GM18909 (cell line): ENCODE data around the gene ITGB4.

Experiments
- ATAC-seq: cut with Tn5 transposase; IDR thresholded peaks from one replicate; pipeline ENCODE4 v1.9.1; 2021; ENCODE audit warnings: mild to moderate bottlenecking; ENCODE audit not compliant: unreplicated experiment, poor library complexity

ITGB4 gene

DNA sequence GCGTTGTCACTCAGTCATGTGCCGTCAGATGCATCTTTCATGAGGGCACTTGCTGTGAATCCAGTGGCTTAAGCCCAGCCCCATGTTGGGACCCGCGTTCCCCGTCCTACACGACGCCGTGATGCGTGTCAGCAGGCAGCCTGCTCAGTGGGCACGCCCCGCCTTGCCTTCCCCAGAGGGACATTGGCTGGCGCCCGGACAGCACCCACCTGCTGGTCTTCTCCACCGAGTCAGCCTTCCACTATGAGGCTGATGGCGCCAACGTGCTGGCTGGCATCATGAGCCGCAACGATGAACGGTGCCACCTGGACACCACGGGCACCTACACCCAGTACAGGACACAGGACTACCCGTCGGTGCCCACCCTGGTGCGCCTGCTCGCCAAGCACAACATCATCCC is 8.8 kb downstream of the ITGB4 start:
- no peak for ATAC-seq

DNA sequence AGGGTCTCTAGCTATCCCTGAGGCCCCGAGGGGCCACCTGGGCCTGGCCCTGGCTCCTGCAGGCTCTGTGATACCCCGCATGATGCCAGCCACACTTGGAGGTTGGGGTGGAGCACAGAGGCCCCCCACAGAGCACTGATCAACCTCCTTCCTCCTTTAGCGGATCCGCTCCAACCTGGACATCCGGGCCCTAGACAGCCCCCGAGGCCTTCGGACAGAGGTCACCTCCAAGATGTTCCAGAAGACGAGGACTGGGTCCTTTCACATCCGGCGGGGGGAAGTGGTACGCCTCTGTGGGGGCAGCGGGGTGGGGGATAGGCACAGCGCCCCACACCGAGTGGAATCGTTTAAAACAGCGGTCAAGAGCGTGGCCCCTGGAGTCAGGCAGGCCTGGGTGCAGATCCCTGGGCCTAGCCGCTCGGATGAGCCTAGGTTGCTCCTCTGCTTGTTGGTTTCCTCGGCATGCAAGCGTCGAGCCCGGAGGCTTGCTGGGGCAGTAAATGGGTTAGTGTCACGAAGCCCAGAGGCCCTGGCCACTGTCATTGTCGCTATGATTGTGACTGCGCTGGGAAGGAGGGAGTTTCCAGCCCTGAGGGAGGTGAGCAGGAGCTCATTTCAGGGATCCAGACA is 9.9 kb downstream of the ITGB4 start:
- no peak for ATAC-seq

DNA sequence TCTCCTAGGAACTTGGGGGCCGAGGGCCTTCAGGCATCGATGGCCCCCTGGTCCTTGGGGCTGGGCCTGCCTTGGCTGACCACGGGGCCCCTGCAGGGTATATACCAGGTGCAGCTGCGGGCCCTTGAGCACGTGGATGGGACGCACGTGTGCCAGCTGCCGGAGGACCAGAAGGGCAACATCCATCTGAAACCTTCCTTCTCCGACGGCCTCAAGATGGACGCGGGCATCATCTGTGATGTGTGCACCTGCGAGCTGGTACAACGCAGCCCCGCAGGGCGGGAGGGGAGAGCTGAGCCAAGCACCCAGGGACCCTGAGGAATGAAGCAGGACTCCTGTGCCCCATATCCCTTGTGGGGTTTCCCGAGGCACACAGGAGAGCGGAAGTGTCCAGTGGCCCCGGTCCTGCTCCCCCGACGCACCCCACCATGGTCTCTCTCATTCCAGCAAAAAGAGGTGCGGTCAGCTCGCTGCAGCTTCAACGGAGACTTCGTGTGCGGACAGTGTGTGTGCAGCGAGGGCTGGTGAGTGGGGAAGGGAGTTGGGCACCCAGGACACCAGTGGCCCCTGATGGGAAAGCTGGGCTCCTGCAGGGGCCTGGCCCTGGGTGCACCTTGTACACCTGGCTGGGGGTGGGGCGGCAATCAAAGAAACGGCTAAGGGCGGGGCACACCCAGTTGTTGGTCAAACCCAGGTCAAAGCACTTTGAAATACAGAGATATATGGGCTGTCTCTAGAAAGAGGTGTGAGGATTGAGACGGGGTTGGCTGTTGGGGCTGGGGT is 10.6 kb downstream of the ITGB4 start:
- no peak for ATAC-seq

DNA sequence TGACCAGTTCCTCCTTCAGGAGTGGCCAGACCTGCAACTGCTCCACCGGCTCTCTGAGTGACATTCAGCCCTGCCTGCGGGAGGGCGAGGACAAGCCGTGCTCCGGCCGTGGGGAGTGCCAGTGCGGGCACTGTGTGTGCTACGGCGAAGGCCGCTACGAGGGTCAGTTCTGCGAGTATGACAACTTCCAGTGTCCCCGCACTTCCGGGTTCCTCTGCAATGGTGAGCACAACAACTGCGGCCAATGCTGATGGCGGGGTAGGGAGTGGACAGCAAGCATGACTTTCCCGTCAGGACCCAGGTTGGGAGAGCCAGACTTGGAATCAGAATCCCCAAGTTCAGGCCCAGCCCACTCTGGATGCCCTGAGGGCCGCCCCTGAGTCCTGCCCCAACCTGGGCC is 12.2 kb downstream of the ITGB4 start:
- ATAC-seq: no peak

DNA sequence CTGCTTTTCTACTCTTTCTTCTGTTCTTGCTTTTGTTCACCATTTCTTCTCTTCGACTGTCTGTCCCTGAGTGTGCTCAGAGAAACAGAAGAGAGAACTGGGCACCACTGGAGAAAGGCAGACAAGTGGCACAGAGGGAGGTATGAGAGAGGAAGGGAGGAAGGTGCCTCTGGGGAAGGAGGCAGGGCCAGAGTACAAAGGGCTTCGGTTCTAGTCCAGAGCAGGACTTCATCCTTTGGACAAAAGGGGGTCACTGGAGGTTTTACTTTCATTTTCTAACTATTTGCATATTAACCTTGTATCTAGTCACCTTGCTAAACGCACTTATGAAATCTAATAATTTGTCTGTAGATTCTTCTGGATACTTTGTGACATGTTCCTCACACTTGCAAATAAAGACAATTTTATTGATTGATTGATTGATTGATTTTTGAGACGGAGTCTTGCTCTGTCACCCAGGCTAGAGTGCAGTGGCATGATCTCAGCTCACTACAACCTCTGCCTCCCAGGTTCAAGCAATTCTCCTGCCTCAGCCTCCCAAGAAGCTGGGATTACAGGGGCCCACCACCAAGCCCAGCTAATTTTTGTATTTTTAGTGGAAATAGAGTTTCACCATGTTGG is 13.5 kb downstream of the ITGB4 start:
- ATAC-seq: no peak

DNA sequence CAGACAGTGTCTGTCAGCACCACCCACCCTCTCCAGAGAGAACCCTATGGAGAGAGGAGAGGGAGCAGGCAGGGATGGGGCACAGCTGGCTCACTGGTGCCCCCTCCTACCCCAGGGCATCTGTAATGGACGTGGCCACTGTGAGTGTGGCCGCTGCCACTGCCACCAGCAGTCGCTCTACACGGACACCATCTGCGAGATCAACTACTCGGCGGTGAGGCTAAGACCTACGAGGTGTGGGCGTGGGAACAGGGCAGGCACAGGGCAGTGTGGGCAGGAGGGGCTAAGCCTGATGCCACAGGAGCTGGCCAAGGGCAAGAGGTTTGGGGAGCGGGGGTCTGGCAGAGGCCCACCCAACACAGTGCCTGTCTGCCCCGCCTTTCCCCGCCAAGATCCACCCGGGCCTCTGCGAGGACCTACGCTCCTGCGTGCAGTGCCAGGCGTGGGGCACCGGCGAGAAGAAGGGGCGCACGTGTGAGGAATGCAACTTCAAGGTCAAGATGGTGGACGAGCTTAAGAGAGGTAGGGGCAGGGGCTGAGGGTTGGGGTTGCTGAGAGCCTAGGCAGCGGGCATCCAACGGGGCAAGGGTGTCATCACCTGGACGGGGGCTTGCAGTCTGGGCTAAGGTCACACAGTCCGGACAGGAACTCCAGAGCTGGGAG is 15.0 kb downstream of the ITGB4 start:
- no peak for ATAC-seq

DNA sequence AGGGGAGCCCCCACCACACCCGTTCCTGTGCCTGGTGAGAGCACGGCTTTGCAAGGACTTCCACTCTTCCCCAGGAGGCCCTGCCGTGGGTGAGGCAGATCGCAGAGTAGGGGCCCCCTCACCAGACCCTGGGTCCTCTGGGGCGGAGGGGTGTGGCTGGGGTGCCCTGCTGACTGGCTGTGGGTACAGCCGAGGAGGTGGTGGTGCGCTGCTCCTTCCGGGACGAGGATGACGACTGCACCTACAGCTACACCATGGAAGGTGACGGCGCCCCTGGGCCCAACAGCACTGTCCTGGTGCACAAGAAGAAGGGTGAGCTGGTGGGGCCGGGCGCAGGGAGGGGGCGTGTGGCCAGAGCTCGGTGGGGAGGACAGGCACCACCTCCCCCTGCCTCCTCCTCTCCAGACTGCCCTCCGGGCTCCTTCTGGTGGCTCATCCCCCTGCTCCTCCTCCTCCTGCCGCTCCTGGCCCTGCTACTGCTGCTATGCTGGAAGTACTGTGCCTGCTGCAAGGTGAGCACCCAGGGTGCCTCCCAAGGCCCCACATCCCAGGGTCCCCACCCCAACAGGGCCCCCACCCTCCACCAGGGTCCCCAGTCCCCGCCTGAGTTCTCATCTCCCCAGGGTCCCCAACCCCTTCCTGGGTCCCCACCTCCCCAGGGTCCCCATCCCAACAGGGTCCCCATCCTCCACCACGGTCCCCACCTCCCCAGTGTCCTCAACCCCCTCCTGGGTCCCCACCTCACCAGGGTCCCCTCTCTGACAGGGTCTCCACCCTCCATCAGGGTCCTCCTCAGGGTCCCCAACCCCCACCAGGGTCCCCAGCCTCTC is 16.1 kb downstream of the ITGB4 start:
- no peak for ATAC-seq

DNA sequence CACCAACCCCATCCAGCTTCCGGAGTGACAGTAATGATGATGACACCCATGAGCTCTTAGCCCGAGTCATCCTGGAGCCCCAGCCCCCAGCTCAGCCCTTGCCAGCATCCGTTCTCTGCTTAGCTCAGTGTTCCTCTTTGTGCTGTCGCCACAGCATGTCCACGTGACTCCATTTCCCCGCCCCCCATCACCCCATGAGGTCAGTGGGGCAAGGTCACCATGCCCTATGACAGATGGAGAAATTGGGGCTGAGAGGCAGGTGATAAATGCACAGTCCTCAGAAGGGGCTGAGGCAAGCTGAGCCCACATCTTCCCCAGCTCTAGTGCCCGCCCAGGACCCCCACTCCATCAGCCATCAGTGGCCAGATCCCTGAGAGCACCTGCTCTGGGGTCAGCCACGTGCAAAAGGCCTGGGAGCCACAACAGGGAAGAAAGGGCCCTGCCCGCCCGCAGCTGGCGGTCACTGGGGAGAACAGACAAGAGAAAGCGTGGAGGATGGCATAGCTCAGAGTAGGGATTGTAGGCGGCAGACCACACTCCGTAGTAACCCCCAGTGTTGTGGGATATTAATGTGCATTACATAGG is 17.1 kb downstream of the ITGB4 start:
- no peak for ATAC-seq

DNA sequence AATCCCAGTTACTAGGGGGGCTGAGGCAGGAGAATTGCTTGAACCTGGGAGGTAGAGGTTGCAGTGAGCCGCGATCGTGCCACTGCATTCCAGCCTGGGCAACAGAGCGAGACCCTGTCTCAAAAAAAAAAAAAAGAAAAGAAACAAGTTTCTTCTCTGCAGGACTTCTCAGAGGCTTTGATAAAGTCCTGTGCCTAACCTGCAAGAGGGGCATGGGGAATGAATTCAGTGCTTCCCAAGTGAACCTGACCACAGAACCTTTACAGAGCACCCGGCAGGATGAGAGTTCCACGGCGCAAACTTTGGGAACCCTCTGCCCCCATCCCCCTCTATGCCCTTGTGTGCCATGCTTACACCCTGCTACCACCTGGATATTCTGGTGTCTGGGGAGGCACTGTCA is 17.9 kb downstream of the ITGB4 start:
- ATAC-seq: no peak

DNA sequence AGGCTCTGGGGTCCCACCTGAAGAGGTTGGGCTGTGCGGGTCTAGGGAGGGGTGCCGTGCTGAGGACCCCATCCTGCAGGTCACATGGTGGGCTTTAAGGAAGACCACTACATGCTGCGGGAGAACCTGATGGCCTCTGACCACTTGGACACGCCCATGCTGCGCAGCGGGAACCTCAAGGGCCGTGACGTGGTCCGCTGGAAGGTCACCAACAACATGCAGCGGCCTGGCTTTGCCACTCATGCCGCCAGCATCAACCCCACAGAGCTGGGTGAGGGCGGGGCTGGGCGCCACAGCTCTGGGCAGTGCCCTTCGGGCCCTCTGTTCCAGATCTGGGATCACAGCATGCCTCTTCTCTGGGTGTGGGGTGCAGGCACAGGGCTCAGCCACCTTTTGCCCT is 18.5 kb downstream of the ITGB4 start:
- ATAC-seq: no peak

DNA sequence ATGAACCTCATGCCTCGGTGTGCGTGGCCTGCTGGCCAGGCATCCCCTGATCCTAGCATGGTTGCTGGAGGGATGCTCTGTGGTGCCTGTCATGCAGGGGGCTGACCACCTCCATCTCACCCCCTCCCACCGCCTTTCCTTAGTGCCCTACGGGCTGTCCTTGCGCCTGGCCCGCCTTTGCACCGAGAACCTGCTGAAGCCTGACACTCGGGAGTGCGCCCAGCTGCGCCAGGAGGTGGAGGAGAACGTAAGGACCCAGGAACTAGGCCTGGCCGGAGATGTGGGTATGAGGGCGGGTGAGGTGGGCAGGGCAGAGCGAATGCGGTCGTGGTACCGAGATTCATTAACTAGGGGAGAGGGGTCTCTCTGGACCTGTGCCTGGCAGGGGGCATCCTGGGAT is 19.0 kb downstream of the ITGB4 start:
- ATAC-seq: no peak

DNA sequence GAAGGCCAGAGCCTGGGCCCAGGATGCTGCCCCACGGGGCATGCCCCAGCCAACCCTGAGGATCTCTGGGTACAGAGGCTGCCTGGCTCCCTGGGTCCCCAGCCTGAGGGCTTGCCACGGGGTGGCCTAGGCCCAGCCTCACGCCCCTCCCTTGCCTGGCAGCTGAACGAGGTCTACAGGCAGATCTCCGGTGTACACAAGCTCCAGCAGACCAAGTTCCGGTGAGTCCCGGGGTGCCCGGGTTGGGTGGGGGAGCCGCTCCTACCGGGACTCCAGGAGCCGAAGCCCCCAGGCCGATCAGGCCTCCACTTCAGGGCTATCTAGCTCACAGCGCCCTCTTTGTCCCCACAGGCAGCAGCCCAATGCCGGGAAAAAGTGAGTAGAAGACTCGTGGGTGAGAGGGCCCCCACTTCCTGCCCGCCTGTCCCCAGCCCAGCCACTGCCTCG is 19.4 kb downstream of the ITGB4 start:
- ATAC-seq: no peak

DNA sequence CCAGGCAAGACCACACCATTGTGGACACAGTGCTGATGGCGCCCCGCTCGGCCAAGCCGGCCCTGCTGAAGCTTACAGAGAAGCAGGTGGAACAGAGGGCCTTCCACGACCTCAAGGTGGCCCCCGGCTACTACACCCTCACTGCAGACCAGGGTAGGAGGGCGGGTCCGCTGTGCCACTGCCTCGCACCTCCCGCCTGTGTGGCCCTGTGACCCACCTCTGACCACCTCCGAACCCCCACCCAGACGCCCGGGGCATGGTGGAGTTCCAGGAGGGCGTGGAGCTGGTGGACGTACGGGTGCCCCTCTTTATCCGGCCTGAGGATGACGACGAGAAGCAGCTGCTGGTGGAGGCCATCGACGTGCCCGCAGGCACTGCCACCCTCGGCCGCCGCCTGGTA is 21.1 kb downstream of the ITGB4 start:
- no peak for ATAC-seq

DNA sequence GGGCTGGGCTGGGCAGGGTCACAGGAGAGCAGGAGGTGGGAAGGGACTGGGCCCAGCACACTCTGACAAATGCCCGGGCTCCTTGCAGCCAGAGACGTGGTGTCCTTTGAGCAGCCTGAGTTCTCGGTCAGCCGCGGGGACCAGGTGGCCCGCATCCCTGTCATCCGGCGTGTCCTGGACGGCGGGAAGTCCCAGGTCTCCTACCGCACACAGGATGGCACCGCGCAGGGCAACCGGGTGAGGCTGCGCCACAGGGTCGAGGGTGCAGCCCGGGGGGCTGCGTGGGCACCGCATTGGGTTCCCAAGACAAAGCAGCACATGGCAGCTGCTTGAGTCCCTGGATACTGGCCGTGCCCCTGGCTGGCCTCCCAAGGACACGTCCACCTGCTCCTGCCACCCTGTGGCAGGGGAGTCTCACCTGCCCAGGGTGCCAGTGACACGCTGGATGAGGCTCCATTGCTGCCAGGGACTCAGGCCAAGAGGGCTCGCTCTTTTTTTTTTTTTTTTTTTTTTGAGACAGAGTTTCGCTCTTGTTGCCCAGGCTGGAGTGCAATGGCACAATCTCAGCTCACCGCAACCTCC is 22.5 kb downstream of the ITGB4 start:
- ATAC-seq: no peak

DNA sequence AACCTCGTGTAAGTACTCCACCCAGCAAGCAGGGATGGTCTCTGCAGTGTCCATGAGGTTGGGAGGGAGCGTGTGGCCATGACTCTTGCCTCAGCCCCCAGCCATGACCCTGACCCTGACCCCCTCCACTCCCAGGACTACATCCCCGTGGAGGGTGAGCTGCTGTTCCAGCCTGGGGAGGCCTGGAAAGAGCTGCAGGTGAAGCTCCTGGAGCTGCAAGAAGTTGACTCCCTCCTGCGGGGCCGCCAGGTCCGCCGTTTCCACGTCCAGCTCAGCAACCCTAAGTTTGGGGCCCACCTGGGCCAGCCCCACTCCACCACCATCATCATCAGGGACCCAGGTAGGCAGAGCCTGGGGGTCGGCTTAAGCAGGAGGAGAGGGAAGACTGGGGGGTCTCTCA is 27.4 kb downstream of the ITGB4 start:
- ATAC-seq: no peak

DNA sequence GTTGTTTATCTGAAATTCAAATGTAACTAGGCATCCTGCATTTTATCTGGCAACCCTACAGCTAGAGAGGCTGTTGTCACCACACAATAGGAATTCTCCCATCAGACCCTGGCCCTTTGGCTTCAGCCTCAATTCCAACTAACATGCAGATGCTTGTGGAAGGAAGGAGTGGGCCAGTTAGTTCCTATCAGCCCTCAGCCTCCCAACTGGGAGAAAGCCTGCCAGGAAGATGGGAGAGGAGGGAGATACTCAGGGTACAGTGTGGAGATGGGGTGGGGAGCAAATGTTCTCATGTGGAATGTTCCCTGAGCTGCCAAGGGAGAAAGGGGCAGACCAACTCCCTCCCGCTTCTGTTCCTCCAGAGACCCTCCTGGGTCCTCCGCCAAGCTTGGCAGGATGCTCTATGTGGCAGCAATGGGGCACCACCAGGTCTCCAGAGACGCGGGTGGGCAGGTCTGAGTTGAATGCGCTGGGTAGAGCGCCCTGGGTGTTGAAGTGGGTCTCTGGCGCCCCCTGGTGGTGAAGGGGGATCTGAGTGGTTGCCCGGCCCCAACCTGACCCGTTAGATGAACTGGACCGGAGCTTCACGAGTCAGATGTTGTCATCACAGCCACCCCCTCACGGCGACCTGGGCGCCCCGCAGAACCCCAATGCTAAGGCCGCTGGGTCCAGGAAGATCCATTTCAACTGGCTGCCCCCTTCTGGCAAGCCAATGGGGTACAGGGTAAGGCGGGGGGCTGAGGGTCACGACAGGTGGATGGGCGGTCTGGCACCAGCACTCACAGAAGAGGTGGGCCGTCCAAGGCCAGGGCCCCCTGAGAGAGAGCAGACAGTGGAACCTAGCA is 28.5 kb downstream of the ITGB4 start:
- peak; percentile 38 for ATAC-seq

DNA sequence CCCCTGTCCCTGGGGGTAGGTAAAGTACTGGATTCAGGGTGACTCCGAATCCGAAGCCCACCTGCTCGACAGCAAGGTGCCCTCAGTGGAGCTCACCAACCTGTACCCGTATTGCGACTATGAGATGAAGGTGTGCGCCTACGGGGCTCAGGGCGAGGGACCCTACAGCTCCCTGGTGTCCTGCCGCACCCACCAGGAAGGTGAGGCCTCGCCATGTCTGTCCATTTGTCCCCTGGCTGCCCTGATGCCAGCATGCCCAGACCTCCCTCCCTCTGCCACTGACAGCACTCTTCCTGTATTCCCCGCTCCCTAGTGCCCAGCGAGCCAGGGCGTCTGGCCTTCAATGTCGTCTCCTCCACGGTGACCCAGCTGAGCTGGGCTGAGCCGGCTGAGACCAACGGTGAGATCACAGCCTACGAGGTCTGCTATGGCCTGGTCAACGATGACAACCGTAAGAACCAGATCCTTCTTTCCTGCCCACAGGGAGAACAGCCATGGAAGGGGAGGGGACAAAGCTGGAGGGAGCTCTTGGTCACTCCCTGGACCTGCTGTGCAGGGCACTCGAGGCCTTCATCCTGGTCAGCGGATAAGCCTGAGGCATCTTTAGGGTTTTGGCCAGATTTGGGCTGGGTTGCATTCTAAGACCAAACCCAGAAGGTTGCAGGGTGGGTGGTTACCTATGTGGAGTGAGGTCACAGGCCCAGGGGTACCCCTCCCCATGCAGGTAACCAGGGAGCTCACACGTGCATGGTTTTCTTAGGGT is 29.6 kb downstream of the ITGB4 start:
- no peak for ATAC-seq
